ENCODE results near the gene JAG2.

Gene JAG2

GRCh38 chr14:105203701-105204100, 35.1 kb upstream of the JAG2 start:
- no peak for DNase-seq (ENCODE audit: low read depth)

- DNase-seq (ENCODE audit: low read depth) = peak; percentile 41
Measured at GRCh38 chr14:105203057-105203531, 34.5 kb upstream of the JAG2 start.

DNA sequence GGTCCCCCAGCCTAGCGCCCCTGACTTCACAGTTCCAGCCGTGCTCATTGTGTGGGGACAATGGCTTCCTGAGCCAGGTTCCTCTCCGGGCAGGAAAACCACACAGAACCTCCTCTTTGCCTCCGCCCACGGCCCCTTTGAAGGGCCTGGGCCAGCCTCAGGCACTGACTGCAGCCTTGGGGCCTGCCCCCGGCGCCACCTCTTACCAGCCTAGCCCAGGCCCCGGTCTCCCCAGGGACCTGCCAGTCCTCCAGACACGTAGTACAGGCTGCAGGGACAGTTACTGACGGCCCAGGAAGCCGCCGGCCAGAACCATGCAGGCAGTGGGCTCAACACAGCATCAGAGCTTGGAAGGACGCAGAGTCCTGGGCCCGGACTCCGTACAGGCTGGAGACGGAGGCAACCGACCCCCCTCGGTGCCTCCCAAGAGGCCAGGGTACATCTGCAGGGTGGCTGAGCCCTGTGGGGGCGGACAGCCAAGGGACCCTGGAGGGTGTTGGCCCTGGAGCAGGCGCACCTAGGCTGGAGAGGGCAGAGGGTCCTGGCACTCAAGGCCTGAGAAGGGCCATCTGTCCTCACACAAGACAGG, 33.4 kb upstream of the JAG2 start:
- no peak for DNase-seq (ENCODE audit: low read depth)

DNA sequence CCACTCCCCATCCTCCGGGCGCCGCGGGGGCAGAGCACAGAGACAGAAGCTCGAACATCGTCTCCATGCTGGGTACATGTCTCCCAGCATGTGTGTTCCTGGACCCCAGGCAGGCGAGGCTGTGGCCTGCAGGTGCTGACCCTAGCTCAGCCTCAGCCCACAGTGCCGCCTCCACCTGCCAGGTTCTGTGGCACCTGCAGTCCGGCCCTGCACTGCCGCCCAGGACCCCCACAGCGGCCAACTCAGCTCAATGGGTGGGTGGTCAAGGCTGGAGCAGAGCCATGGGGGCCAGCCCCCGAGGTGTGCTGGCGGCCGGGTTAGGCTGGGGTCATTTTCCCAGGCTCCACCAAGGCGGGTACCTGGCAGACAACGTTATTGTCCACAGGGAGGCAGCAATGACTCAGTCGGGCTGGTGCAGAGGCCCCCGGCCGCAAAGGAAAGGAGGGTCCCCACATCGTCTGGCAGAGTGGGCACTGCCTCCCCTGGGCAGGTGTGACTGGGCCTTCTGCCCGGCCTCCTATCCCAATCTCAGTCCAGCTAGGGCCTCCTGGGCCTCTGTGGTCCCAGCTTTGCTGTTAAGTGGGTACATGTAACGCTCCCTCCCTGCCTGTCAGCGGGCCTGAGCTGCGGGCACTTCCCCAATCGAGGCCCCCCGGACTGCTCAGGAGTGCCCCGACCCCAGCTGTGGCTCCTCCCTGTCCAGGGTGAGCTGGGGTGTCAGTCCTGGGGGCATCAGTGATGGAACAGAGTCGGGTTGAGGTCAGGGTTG, 32.8 kb upstream of the JAG2 start:
- no peak for DNase-seq (ENCODE audit: low read depth)

GRCh38 chr14:105200641-105201040, 32.1 kb upstream of the JAG2 start:
- no peak for DNase-seq (ENCODE audit: low read depth)

DNA sequence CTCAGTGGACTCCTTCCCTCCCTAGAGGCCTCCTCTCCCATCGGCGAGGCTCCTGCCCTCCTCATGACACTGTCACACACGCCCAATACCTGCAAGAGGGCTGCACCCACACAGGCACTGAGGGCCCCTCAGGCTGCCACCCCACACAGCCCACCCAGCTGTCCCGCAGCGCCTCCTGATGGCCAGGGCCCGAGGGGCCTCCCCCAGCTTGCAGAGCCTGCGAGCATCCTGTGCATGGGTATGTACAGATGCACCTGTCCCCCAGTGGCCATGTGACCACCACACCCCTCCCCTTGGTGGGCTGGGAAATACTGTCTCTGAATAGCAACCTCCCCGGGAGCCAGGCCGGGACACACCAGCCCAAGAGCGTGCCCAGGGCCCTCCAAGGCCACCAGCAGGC, 31.5 kb upstream of the JAG2 start:
- no peak for DNase-seq (ENCODE audit: low read depth)

GRCh38 chr14:105199093-105199492, 30.5 kb upstream of the JAG2 start:
- no peak for DNase-seq (ENCODE audit: low read depth)

DNA sequence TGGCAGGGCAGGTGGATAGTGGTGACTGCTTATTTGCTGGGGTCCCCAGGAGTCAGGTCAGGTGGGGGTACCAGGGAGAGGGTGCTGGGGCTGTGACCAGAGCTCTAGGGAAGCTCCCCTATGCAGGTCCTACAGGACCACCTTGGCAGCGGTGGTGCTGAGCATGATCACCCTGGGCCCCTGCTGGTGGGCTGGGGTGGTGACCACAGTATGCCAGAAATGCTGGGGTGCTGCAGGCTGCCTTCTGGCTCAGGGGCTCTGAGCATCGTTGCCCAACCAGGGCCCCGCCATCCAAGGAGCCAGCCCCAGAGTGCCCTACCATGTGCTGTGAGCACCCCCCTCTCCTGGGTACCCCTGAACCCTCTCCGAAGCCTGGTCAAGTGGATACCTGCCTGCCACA, 30.0 kb upstream of the JAG2 start:
- DNase-seq (ENCODE audit: low read depth) = no peak

GRCh38 chr14:105197211-105197641, 28.6 kb upstream of the JAG2 start:
- DNase-seq (ENCODE audit: low read depth) = no peak

DNA sequence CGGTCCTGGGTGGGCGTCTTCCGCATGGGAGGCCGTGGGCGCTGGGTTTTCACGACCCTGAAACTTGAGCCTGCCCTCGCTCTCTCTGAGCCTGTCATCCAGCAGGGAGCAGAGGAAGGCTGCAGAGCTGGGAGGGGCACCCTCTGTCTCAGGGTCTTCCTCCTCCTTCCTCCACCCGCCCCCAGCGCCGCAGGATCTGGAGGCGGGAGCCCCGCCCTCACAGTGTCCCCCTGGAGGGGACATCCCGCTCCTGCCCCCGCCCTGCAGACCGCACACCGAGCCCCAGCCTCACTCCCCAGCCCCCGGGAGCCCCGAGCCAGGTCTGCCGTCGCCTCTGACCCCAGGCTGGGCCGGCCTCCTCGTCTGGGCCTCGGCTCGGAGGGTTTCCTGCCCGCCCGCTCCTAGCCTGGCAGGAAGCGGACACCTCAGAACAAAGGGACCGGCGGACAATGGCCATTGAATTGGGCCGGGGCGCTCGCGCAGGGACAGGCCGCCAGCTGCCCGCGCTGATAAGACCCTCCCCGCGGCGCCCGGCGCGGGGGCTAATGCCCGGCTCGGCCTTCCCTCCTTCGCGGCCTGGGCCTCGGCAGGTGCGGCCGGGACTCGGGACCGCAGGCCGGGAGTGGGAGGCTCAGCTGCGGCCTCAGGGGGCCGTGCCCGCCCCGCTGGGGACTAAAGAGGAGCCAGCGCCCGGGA, 27.8 kb upstream of the JAG2 start:
- DNase-seq (ENCODE audit: low read depth) = no peak

GRCh38 chr14:105195522-105196264, 27.1 kb upstream of the JAG2 start:
- DNase-seq (ENCODE audit: low read depth) = peak; percentile 25

- DNase-seq (ENCODE audit: low read depth) = no peak
Measured at GRCh38 chr14:105195051-105195450, 26.5 kb upstream of the JAG2 start.

GRCh38 chr14:105193916-105194782, 25.6 kb upstream of the JAG2 start:
- no peak for DNase-seq (ENCODE audit: low read depth)

DNA sequence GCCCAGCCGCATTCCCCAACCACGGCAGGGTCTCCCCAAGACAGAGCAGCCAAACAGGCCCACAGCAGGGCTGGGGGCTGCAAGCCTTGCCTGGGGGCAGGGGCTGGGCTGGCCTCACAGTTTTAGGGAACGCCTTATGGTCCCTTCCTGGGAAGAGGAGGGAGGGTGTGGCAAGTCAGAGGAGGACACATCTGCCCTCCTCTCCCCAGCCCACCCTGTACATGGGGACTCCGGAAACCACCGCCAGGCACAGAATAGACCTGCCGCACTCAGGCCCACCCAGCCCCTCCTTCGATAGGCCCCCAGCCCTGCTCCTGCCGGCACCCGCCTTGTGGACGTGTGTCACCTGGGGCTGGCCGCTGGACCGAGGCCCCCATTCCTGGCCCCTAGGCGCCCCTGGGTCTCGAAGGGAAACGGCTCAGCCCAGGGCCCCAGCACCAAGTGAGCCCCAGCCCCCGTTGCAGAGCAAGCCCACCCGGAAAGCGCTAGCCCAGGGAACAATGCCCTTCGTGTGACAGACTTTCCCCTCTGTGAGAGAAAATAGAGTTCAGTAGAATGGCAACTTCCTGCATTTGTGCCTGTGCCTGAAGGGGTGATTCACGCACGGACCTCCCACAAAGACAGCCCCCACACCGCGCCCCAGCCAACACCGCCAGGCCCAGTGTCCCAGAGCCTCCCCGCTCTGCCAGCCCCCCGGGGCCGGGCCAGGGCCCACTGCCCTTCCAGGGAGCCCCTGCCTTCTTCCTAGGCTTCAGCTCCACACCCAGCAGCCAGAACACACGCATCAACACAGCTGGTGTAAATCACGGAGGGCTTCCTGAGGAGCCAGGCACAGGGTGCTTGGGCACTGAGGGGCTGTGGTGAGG, 24.5 kb upstream of the JAG2 start:
- DNase-seq (ENCODE audit: low read depth) = no peak

DNA sequence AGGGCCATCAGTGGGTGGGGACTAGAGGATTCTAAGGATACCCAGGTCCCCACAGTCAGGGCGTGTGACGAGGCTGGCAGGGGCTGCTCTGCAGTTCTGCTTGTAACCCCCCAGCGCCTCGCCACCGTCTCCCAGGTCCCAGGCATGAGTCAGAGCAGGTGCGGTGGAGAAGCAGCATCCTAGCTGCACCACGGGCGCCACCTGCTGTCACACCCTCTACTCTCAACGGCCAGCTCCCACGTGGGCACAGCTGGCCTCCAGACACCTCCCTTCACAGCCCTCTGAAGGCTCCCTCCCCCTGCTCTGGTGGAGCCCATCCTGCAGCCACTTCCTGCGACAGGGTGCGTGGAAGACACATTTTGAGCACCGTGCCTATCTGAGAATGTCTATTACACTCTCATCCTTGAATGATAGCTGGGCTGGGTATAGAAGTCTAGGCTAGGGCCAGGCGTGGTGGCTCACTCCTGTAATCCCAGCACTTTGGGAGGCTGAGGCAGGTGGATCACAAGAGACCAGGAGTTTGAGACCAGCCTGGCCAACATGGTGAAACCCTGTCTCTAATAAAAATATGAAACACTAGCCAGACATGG, 19.5 kb upstream of the JAG2 start:
- DNase-seq (ENCODE audit: low read depth) = no peak

- DNase-seq (ENCODE audit: low read depth) = no peak
Measured at GRCh38 chr14:105187116-105187515, 18.5 kb upstream of the JAG2 start.

DNA sequence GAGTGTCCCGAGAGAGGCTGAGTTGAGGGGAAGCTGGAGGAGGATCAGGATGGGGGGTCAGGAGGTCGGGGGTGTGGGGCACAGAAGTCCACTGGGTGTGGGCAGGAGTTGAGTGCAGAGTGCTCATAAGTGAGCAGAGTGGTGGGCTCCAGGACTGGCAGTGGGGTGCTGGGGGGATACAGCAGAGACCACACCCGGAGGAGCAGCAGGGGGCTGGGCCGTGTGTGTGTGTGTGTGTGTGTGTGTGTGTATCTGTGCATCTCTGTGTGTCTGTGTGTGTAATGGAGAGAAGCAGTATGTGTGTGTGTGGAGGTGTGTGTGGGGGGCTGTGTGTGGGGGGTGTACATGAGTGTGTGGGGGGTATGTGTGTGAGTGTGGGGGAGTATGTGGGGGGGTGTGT, 17.4 kb upstream of the JAG2 start:
- DNase-seq (ENCODE audit: low read depth) = no peak

DNA sequence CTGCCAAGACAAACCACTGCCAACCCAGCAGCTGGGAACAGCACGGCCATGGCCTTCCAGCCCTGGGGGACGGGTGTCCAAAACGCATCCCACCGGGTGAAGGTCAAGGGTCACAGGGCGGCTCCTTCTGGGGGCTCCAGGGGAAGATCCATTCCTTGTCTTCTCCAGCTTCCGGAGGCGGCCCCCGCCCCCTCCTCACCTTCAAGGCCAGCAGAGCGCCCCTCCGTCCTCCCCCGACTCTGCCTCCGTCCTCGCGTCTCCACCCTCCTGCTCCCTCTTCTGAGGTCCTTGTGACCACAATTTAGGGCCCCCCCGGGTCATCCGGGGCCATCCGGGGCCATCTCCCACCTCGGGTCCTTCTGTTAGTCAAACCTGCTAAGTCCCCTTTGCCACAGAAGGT, 16.4 kb upstream of the JAG2 start:
- DNase-seq (ENCODE audit: low read depth) = no peak

GRCh38 chr14:105184461-105184860, 15.9 kb upstream of the JAG2 start:
- DNase-seq (ENCODE audit: low read depth) = no peak
